ENCODE results near the gene SCFD2.

DNA sequence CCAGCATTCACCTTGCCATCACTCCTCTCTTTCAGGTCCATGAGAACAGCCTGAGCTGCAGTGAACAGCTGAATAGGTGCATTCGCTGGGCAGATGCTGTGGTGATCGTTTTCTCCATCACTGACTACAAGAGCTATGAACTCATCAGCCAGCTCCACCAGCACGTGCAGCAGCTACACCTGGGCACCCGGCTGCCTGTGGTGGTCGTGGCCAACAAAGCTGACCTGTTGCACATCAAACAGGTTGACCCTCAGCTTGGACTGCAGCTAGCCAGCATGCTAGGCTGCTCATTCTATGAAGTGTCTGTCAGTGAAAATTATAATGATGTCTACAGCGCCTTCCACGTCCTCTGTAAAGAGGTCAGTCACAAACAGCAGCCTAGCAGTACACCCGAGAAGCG, 500.6 kb downstream of the SCFD2 start:
- TF ChIP-seq, protein P1, sequence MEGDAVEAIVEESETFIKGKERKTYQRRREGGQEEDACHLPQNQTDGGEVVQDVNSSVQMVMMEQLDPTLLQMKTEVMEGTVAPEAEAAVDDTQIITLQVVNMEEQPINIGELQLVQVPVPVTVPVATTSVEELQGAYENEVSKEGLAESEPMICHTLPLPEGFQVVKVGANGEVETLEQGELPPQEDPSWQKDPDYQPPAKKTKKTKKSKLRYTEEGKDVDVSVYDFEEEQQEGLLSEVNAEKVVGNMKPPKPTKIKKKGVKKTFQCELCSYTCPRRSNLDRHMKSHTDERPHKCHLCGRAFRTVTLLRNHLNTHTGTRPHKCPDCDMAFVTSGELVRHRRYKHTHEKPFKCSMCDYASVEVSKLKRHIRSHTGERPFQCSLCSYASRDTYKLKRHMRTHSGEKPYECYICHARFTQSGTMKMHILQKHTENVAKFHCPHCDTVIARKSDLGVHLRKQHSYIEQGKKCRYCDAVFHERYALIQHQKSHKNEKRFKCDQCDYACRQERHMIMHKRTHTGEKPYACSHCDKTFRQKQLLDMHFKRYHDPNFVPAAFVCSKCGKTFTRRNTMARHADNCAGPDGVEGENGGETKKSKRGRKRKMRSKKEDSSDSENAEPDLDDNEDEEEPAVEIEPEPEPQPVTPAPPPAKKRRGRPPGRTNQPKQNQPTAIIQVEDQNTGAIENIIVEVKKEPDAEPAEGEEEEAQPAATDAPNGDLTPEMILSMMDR (IDR thresholded peaks at IDR 0.05; ENCODE audit: borderline replicate concordance, extremely low read depth, low read length, poor library complexity, severe bottlenecking), result no peak
- TF ChIP-seq EZH2 (IDR thresholded peaks at IDR 0.05; ENCODE audit: borderline replicate concordance, low read depth, low read length, severe bottlenecking), result no peak

All from DND-41 (cell line).